Pancreas (tissue), 10 donors: ENCODE measurements around the gene UBE2K. TPM values are rescaled to one million over a fixed set of nuclear protein-coding genes. Genes with fewer than 3 reads are reported as not detected.
A peak's percentile ranks its signal among the peaks of the same experiment; 100 is the strongest.

Experiments
- ATAC-seq, 4 donors: fragments of 200-7000 bp; cut with Tn5 transposase; one replicate each; pipeline versions ENCODE4 v1.8.0 to v1.9.1; 2020; ENCODE audit warnings: mild to moderate bottlenecking in 4 of 4, moderate library complexity in 4 of 4
- DNase-seq, 6 donors: peaks; one replicate each; pipeline ENCODE4 v3.0.0-alpha.2; 2020
- FAIRE-seq: peaks from 2 replicates; lab custom pipeline; 2012; peaks lifted over from hg19 to GRCh38; lab: Jason Lieb, UNC
- H3K27ac ChIP-seq, 4 donors: fragments of 200-600 bp; sonication (generic); 1 replicate in 3 of 4; 2 replicates in 1 of 4; pipeline versions ENCODE4 v1.5.0 to v1.8.0; 2020
- H3K27me3 ChIP-seq, 4 donors: fragments of 200-600 bp; one replicate each; pipeline ENCODE4 v1.8.0; 2021
- H3K36me3 ChIP-seq, 3 donors: fragments of 200-600 bp; sonication (generic) in 1 of 3; one replicate each; pipeline versions ENCODE4 v1.5.0 to v1.8.0; 2020 to 2021
- H3K4me1 ChIP-seq, 3 donors: fragments of 200-600 bp; one replicate each; pipeline ENCODE4 v1.8.0; 2021
- H3K4me3 ChIP-seq, 4 donors: fragments of 200-600 bp; sonication (generic) in 2 of 4; one replicate each; pipeline versions ENCODE4 v1.5.0 to v1.8.0; 2020 to 2021
- H3K9me3 ChIP-seq, 4 donors: fragments of 200-600 bp; one replicate each; pipeline ENCODE4 v1.8.0; 2021
- WGBS, 2 donors: extraction: QIAGEN DNeasy Blood & Tissue Kit; methylation state at CpG; one replicate each; pipeline ENCODE4 v1.1.7; 2013; 5-methylcytosine and 5-hydroxymethylcytosine counted together
- intact Hi-C, 3 donors: fragments of 100-400 bp; cut with DNase I; formaldehyde crosslinking; loops; one replicate each; pipeline versions ENCODE4 v1.11.1 to v1.14.2; 2022
- polyA plus RNA-seq, 2 donors: library from polyadenylated mRNA; stranded (reverse); fragments of 200-250 nt; gene quantifications; one replicate each; pipeline ENCODE4 v1.2.3, GENCODE V29; 2013
- total RNA-seq, 6 donors: library from RNA; stranded (reverse); fragmentation: NEBNext Ultra II Directional in 4 of 6; extraction: Animal tissue kit (Norgen Biotek cat#: 25700) in 4 of 6; gene quantifications; one replicate each; pipeline versions ENCODE4 v1.2.1 to v1.2.4, GENCODE V29; 2021 to 2023
- TF ChIP-seq, protein P1 (sequence below), 4 donors: fragments of 200-600 bp; sonication (generic) in 3 of 4; IDR thresholded peaks; one replicate each; pipeline versions ENCODE4 v1.5.0 to v1.8.0; 2021; ENCODE audit warnings: antibody characterized with exemption in 4 of 4
- donor health status: healthy with polysubstance abuse.
- donor health status: DM: no; HTN: no; CAD: no; lungs with moderate emphysema.
- donor health status: DM: no; HTN: no; CAD: no.
- donor health status: control.
- donor health status: control.
- donor health status: Bipolar disorder and iron deficiency.
- donor health status: DM: yes; HTN: yes; CAD: no.
- donor health status: DM: no; HTN: no; CAD: no.
- donor health status: DM: no; HTN: no; CAD: no.
- donor health status: DM: yes; HTN: yes; CAD: no.

UBE2K gene
- total and polyA plus RNA-seq, 8 donors, result 14.1 to 32.4 (median 19.3) TPM

DNA sequence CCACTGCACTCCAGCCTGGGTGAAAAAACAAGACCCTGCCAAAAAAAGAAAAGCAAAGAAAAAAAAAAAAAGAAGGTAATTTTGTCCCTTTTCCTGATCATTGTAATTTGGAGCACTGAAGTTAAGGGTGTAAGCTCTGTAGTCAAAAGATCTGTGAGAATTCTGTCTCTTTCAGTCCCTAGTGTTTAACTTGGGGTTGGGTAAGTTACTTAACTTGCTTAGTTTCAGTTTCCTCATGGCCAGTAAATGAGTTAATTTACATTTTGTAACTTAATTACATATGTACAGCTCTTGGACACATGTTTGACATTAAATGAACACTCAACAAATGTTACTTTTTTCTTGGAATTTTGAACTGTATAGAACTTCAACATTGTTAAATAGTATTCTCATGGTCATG is 10.9 kb upstream of the UBE2K start:
- H3K36me3 ChIP-seq, result no peaks in the 10 kb centered on the region
- FAIRE-seq, result no peak
- no peak for ATAC-seq
- no peak overlapping the region for H3K4me3 ChIP-seq
- H3K27me3 ChIP-seq, result no peaks in the 10 kb centered on the region
- no peak for DNase-seq
- H3K4me1 ChIP-seq, result no peaks in the 10 kb centered on the region
- TF ChIP-seq, protein P1, sequence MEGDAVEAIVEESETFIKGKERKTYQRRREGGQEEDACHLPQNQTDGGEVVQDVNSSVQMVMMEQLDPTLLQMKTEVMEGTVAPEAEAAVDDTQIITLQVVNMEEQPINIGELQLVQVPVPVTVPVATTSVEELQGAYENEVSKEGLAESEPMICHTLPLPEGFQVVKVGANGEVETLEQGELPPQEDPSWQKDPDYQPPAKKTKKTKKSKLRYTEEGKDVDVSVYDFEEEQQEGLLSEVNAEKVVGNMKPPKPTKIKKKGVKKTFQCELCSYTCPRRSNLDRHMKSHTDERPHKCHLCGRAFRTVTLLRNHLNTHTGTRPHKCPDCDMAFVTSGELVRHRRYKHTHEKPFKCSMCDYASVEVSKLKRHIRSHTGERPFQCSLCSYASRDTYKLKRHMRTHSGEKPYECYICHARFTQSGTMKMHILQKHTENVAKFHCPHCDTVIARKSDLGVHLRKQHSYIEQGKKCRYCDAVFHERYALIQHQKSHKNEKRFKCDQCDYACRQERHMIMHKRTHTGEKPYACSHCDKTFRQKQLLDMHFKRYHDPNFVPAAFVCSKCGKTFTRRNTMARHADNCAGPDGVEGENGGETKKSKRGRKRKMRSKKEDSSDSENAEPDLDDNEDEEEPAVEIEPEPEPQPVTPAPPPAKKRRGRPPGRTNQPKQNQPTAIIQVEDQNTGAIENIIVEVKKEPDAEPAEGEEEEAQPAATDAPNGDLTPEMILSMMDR (IDR thresholded peaks at IDR 0.05), result no peak
- H3K27ac ChIP-seq, result no peak overlapping the region
- intact Hi-C loops, result no loop called here
- no peaks in the 10 kb centered on the region for H3K9me3 ChIP-seq

DNA sequence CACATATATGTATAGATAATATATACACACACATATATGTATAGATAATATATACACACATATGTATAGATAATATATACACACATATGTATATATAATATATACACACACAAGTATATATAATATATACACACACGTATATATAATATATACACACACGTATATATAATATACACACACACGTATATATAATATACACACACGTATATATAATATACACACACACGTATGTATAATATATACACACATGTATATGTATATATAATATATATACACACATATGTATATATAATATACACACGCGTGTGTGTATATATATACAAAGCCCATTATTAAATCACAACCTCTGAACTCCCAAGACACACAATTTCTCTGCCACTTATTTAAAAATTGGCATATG is 8.0 kb upstream of the UBE2K start:
- DNase-seq, result no peak
- Histone ChIP-seq H3K27me3 (no peaks in the 10 kb centered on the region), H3K27ac (no peak overlapping the region), H3K36me3 (no peaks in the 10 kb centered on the region), H3K4me1 (no peaks in the 10 kb centered on the region), H3K4me3 (no peak overlapping the region), H3K9me3 (no peaks in the 10 kb centered on the region)
- 57 to 77% methylated on average over 7 of the region's 7 CpGs for WGBS, 2 donors
- peak; percentile 97 for FAIRE-seq
- TF ChIP-seq, protein P1 (IDR thresholded peaks at IDR 0.05), result no peak
- no peak for ATAC-seq
- intact Hi-C loops, result loop anchor here in 1 of 3 donors (5.0 to 10.0 kb wide), 2 partner anchors 137 to 285 kb away; partner anchors contain the start of gene PDS5A

DNA sequence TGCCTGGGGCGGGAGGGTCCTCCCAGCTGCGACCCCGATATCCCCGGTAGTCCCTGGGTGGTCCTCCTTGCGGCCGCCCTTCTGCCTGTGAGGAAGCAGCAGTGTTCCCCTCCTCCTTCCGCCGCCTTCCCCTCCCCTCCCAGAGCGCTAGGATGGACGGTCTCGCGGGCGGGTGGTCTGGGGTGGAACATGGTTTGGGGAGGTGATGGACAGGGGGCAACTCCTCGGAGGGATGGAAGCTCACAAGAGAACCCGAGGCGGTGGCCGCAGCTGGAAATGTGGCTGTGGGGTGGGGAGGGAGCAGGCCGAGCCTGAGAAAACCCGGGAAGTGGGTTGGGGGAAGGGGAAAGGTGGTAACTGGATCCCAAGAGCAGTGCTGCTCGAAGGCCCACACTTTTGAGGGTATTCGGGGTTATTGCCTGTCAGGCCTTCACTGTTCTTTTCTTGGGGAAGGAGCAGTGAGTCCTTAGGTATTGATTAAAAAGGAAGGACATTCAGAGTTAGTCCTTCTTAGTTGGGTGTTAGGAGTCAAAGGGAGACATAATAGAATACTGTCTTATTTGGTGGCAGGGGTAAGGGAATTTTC is 581 bp downstream of the UBE2K start:
- H3K27me3 ChIP-seq, result no peaks in the 10 kb centered on the region
- peak overlapping the region; percentile 87 to 89 (median 88) for H3K27ac ChIP-seq
- peaks cover 18 to 21% (median 20%) of the 10 kb centered on the region in 3 donors for H3K4me1 ChIP-seq
- DNase-seq (peak; percentile 32 to 81 (median 58)), ATAC-seq (peak; percentile 41 to 57 (median 50)), FAIRE-seq (no peak)
- no peaks in the 10 kb centered on the region for H3K9me3 ChIP-seq
- WGBS, 2 donors, result 1% methylated on average over 17 to 21 of the region's 21 CpGs
- H3K4me3 ChIP-seq, result peak overlapping the region; percentile 79 to 84 (median 80)
- TF ChIP-seq, protein P1 (IDR thresholded peaks at IDR 0.05), result no peak
- intact Hi-C loops, result loop anchor here in 1 of 3 donors (10.0 kb wide), 1 partner anchor 276 kb away; the partner anchor contains the start of gene PDS5A
- peaks cover 0 to 3% (median 0%) of the 10 kb centered on the region in 3 donors for H3K36me3 ChIP-seq

DNA sequence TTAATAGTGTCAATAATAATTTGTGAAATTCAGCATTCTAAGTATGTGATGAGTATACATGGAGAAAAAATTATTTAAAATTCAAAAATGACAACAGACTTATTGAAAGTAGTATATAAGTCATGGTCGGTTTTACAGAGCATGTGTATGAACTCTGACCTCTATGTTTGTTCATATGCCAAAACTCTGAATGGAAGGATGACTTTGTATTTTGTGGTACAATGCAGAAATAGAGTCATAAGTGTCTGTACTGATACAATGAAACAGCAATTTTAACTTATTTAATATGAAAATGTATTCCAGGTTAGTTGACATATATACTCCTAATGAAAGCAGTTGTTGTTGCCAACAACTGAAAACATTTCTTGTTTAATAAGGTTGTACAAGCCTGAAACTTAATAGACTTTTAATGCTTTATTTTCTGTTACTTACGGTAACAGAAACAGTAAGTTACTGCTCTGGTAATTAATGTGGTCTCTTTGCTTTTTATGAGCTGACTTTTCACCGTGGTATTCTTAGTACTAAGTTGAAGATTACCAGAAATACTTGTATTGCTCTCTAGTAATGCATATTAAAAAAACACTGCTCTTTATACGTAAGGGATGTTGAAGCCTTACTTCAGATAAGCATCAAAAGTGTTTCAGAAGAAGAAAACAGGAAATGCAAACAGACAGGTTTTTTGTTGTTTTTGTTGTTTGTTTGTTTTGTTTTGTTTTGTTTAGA is 1.9 kb downstream of the UBE2K start:
- ATAC-seq (no peak), FAIRE-seq (no peak), DNase-seq (no peak)
- Histone ChIP-seq H3K9me3 (no peaks in the 10 kb centered on the region), H3K27ac (peak overlapping the region in 1 of 4 donors; percentile 14), H3K27me3 (no peaks in the 10 kb centered on the region), H3K4me1 (peaks cover 18 to 21% (median 20%) of the 10 kb centered on the region in 3 donors), H3K4me3 (peak overlapping the region in 2 of 4 donors; percentile 80 to 84), H3K36me3 (peaks cover 0 to 3% (median 0%) of the 10 kb centered on the region in 3 donors)
- 4 to 5% methylated on average over 4 of the region's 4 CpGs for WGBS, 2 donors
- intact Hi-C loops, result loop anchor here in 1 of 3 donors (10.0 kb wide), 1 partner anchor 275 kb away; the partner anchor contains the start of gene PDS5A
- TF ChIP-seq, protein P1 (IDR thresholded peaks at IDR 0.05), result no peak
